ENCODE results near the gene MLLT3. TPM values are rescaled to one million over a fixed set of nuclear protein-coding genes. Genes with fewer than 3 reads are reported as not detected.

Gene MLLT3
- total RNA-seq, 4 donors from 2014 or later = 10.8 to 17.5 (median 12.4) TPM

GRCh38 chr9:20314981-20315380, 307.3 kb downstream of the MLLT3 start:
- DNase-seq (ENCODE audit: low spot score in 2 of 2) = no peak
- no peaks in the 10 kb centered on the region for H3K27me3 ChIP-seq
- no peak overlapping the region for H3K4me3 ChIP-seq
- TF ChIP-seq CTCF (IDR thresholded peaks at IDR 0.05) = no peak
- TF ChIP-seq POLR2AphosphoS5 (IDR thresholded peaks at IDR 0.05) = no peak
- no peak for TF ChIP-seq POLR2A (IDR thresholded peaks at IDR 0.05)
- H3K4me1 ChIP-seq = peaks cover 7% of the 10 kb centered on the region
- WGBS = 89% methylated on average over 3 of the region's 3 CpGs
- no peaks in the 10 kb centered on the region for H3K36me3 ChIP-seq
- H3K9me3 ChIP-seq = no peaks in the 10 kb centered on the region
- H3K27ac ChIP-seq = no peak overlapping the region

- Histone ChIP-seq H3K27ac (no peak overlapping the region), H3K36me3 (no peaks in the 10 kb centered on the region), H3K4me3 (no peak overlapping the region), H3K27me3 (no peaks in the 10 kb centered on the region), H3K4me1 (no peaks in the 10 kb centered on the region), H3K9me3 (no peaks in the 10 kb centered on the region)
- TF ChIP-seq EP300 (IDR thresholded peaks at IDR 0.05) = no peak
- no peak for TF ChIP-seq POLR2A (IDR thresholded peaks at IDR 0.05)
- no peak for TF ChIP-seq POLR2AphosphoS5 (IDR thresholded peaks at IDR 0.05)
- no peak for TF ChIP-seq CTCF (IDR thresholded peaks at IDR 0.05)
- DNase-seq (ENCODE audit: low spot score in 2 of 2) = no peak
- WGBS = 81% methylated on average over 1 of the region's 1 CpG
Measured at GRCh38 chr9:20313415-20313814, 308.9 kb downstream of the MLLT3 start.

GRCh38 chr9:20312732-20313131, 309.6 kb downstream of the MLLT3 start:
- H3K27ac ChIP-seq = no peak overlapping the region
- no peak for DNase-seq (ENCODE audit: low spot score in 2 of 2)
- no peaks in the 10 kb centered on the region for H3K9me3 ChIP-seq
- H3K4me3 ChIP-seq = no peak overlapping the region
- no peaks in the 10 kb centered on the region for H3K36me3 ChIP-seq
- TF ChIP-seq CTCF (IDR thresholded peaks at IDR 0.05) (no peak), EP300 (IDR thresholded peaks at IDR 0.05) (no peak), POLR2AphosphoS5 (IDR thresholded peaks at IDR 0.05) (no peak), POLR2A (IDR thresholded peaks at IDR 0.05) (no peak)
- peaks cover 5% of the 10 kb centered on the region for H3K27me3 ChIP-seq
- H3K4me1 ChIP-seq = no peaks in the 10 kb centered on the region

GRCh38 chr9:20310024-20310423, 312.3 kb downstream of the MLLT3 start:
- H3K27me3 ChIP-seq = peaks cover 5% of the 10 kb centered on the region
- TF ChIP-seq POLR2A (IDR thresholded peaks at IDR 0.05) (no peak), EP300 (IDR thresholded peaks at IDR 0.05) (no peak), POLR2AphosphoS5 (IDR thresholded peaks at IDR 0.05) (no peak), CTCF (IDR thresholded peaks at IDR 0.05) (no peak)

GRCh38 chr9:20309124-20309523, 313.2 kb downstream of the MLLT3 start:
- Histone ChIP-seq H3K4me3 (no peak overlapping the region), H3K27ac (no peak overlapping the region), H3K4me1 (no peaks in the 10 kb centered on the region), H3K9me3 (no peaks in the 10 kb centered on the region), H3K36me3 (no peaks in the 10 kb centered on the region), H3K27me3 (peaks cover 5% of the 10 kb centered on the region)
- WGBS = 34% methylated on average over 4 of the region's 4 CpGs
- TF ChIP-seq CTCF (IDR thresholded peaks at IDR 0.05) (no peak), EP300 (IDR thresholded peaks at IDR 0.05) (no peak), POLR2A (IDR thresholded peaks at IDR 0.05) (no peak), POLR2AphosphoS5 (IDR thresholded peaks at IDR 0.05) (no peak)
- no peak for DNase-seq (ENCODE audit: low spot score in 2 of 2)

More at GRCh38 chr9:20310024-20310423, 312.3 kb downstream of the MLLT3 start:
- Histone ChIP-seq H3K36me3 (no peaks in the 10 kb centered on the region), H3K4me3 (no peak overlapping the region), H3K9me3 (no peaks in the 10 kb centered on the region), H3K4me1 (no peaks in the 10 kb centered on the region), H3K27ac (no peak overlapping the region)
- 73% methylated on average over 2 of the region's 2 CpGs for WGBS
- no peak for DNase-seq (ENCODE audit: low spot score in 2 of 2)

All from suprapubic skin (tissue), 4 donors.